Measurements from ENCODE around the gene DBI.

Gene DBI

DNA sequence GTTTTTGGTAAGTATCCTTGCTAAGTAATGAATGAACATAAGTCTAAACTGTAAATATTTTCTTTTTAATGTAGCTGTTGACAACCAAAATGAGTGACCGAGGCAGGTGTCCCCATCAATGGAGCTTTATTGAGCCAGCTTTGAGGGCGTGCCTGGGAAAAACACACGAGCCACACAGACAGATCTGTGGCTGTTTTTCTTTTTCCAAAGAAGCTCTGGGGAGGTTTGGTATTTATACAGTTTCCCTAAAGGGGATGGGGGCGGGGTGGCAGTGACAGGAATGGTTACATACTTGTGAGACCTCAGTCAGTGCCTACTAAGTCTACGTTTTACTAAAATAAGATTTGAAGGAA, 11.2 kb downstream of the DBI start:
- Histone ChIP-seq H3K4me1 (ENCODE audit: control insufficient read depth, insufficient read depth, low read length, poor library complexity, severe bottlenecking) (no peaks in the 10 kb centered on the region), H3K36me3 (ENCODE audit: control insufficient read depth, insufficient read depth, low read length) (peaks cover 12% of the 10 kb centered on the region), H3K9me3 (ENCODE audit: control insufficient read depth, low read length) (peaks cover 4% of the 10 kb centered on the region), H3K4me3 (ENCODE audit: extremely low read depth, insufficient read depth, low read length, poor library complexity, severe bottlenecking) (no peak overlapping the region), H3K27ac (ENCODE audit: low read depth, low read length, severe bottlenecking) (no peak overlapping the region)
- WGBS, 2 experiments (ENCODE audit: insufficient coverage in 2 of 2) = 73 to 85% methylated on average over 3 to 5 of the region's 5 CpGs

DNA sequence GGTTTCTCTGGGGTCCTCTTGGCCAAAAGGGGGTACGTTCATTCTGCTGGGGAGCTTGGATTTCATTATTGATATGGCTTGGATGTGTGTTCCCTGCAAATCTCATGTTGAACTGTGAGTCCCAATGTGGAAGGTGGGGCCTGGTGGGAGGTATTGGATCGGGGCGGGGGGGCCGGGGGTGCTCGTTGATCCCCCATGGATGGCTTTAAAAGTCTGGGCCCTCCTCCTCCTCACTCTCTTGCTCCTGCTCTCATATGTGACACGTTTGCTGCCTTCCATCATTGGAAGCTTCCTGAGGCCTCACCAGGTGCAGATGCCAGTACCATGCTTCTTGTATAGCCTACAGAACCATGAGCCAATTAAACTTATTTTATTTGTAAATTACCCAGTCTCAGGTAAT, 11.8 kb downstream of the DBI start:
- H3K4me3 ChIP-seq (ENCODE audit: extremely low read depth, insufficient read depth, low read length, poor library complexity, severe bottlenecking) = no peak overlapping the region
- WGBS, 2 experiments (ENCODE audit: insufficient coverage in 2 of 2) = 80 to 92% methylated on average over 2 to 3 of the region's 6 CpGs
- H3K4me1 ChIP-seq (ENCODE audit: control insufficient read depth, insufficient read depth, low read length, poor library complexity, severe bottlenecking) = no peaks in the 10 kb centered on the region

DNA sequence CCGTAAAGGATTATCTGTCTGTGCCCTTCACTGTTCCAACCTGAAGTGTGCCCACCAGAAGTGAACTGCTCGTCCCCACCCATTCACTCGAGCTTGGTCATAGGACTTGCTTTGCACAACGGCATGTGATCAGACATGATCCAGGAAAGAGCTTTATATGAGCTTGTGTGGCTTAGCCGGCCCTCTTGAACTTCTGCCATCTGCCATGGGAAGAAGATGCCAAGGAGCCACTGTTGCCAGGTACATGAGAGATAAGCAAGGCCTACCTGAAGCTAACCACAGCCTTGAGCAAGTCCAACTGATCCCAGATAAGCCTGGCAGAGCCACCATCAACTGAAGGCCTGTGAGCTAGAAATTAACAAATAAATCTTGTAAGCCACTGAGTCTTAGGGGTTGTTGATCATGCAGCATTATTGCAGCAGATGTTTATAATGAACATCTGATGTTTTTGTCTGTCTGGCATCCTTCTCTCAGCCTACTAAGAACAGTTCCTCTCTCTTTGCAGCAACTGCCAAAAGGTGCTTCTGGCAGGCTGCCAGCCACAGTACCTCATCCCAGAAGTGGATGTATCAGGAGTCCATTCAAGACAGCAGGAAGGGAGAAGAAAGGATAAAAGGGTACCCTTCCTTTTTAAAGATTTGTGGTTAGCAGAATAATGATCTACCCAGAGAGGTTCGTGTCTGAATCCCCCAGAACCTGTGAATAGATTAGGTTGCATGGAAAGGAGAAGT, 16.8 kb downstream of the DBI start:
- no peak overlapping the region for H3K27ac ChIP-seq (ENCODE audit: low read depth, low read length, severe bottlenecking)
- no peaks in the 10 kb centered on the region for H3K4me1 ChIP-seq (ENCODE audit: control insufficient read depth, insufficient read depth, low read length, poor library complexity, severe bottlenecking)
- WGBS, 2 experiments (ENCODE audit: insufficient coverage in 2 of 2) = 79 to 93% methylated on average over 6 of the region's 6 CpGs
- no peak overlapping the region for H3K4me3 ChIP-seq (ENCODE audit: extremely low read depth, insufficient read depth, low read length, poor library complexity, severe bottlenecking)
- H3K36me3 ChIP-seq (ENCODE audit: control insufficient read depth, insufficient read depth, low read length) = no peaks in the 10 kb centered on the region
- H3K9me3 ChIP-seq (ENCODE audit: control insufficient read depth, low read length) = no peaks in the 10 kb centered on the region

More for the DNA sequence above, 11.8 kb downstream of the DBI start:
- peaks cover under 1% of the 10 kb centered on the region for H3K9me3 ChIP-seq (ENCODE audit: control insufficient read depth, low read length)
- no peak overlapping the region for H3K27ac ChIP-seq (ENCODE audit: low read depth, low read length, severe bottlenecking)
- H3K36me3 ChIP-seq (ENCODE audit: control insufficient read depth, insufficient read depth, low read length) = peaks cover 6% of the 10 kb centered on the region

DNA sequence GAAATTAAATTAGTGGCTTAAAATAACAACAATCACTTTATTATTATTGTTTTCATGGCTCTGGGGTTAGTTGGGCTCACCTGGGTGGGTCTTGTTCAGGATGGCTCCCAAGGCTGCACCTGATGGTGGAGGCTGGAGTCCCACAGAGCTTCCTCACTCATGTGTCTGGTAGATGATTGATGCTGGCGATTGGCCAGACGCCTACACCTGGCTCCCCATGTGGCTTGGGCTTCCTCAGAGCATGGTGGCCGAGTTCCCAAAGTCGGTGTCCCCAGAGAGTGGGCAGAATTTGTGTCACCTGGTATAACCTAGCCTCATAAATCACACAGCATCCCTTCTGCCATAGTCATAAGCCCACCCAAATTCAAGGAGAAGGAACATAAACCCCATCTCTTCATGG, 18.2 kb downstream of the DBI start:
- 73 to 79% methylated on average over 3 to 4 of the region's 4 CpGs for WGBS, 2 experiments (ENCODE audit: insufficient coverage in 2 of 2)
- no peaks in the 10 kb centered on the region for H3K36me3 ChIP-seq (ENCODE audit: control insufficient read depth, insufficient read depth, low read length)
- H3K27ac ChIP-seq (ENCODE audit: low read depth, low read length, severe bottlenecking) = no peak overlapping the region
- no peaks in the 10 kb centered on the region for H3K9me3 ChIP-seq (ENCODE audit: control insufficient read depth, low read length)
- H3K4me1 ChIP-seq (ENCODE audit: control insufficient read depth, insufficient read depth, low read length, poor library complexity, severe bottlenecking) = no peaks in the 10 kb centered on the region
- H3K4me3 ChIP-seq (ENCODE audit: extremely low read depth, insufficient read depth, low read length, poor library complexity, severe bottlenecking) = no peak overlapping the region

DNA sequence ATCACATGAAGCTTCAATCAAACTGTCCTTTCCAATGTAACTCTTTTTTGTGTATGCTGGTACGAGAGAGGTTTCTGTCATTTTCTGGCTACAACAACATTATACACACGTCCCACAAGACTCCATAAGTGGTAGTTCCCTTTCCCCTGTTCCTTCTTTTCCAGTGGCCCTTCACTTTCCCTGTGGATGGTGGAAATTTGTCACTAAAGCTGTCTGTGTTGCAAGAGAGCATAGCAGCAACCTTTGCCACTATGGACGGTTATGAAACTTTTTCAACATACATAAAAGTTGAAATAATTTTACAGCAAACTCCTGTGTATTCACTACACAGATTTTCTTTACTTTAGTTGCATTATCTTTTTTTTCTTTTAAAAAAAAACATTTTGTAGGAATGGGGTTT, 18.7 kb downstream of the DBI start:
- Histone ChIP-seq H3K27ac (ENCODE audit: low read depth, low read length, severe bottlenecking) (no peak overlapping the region), H3K4me1 (ENCODE audit: control insufficient read depth, insufficient read depth, low read length, poor library complexity, severe bottlenecking) (no peaks in the 10 kb centered on the region), H3K36me3 (ENCODE audit: control insufficient read depth, insufficient read depth, low read length) (no peaks in the 10 kb centered on the region), H3K4me3 (ENCODE audit: extremely low read depth, insufficient read depth, low read length, poor library complexity, severe bottlenecking) (no peak overlapping the region), H3K9me3 (ENCODE audit: control insufficient read depth, low read length) (no peaks in the 10 kb centered on the region)
- WGBS, 2 experiments (ENCODE audit: insufficient coverage in 2 of 2) = no CpG with 5 or more reads among the region's 3 CpGs

DNA sequence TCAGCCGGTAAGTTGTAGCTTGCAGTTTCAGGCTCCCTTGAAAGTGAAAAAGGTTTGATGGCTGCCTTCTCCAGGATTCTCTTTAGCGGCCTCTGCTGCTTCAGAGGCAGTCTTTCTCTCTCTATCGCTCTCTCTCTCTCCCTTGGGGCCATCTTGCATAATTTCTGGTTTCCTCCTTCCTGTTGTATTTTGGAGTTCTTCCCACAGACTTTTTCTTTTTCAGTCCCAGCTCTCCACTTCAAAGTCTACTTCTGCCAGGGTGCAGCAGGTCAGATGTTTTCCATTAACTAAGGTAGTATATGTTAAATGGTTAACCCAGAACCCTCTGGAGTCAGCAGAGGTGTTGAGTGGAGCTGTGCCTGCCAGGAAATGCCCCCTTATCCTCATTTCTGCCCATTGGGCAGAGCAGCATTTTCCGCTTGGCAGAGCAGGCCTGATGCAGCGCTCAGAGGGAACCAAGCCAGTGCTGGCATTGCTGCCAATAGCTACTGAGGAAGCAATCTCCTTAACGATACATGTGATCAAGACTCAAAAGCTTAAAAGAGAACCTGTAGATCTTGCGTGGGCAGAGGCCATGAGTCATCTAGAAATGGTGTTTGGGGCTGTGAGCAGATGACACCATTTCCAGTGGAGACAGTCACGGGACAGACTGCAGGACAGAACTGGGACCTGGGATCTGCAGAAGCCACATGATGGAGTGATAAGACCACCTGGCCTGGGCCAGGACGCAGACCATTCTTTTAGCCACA, 20.8 kb downstream of the DBI start:
- WGBS, 2 experiments (ENCODE audit: insufficient coverage in 2 of 2) = 92 to 95% methylated on average over 5 to 9 of the region's 9 CpGs
- H3K9me3 ChIP-seq (ENCODE audit: control insufficient read depth, low read length) = no peaks in the 10 kb centered on the region
- H3K36me3 ChIP-seq (ENCODE audit: control insufficient read depth, insufficient read depth, low read length) = no peaks in the 10 kb centered on the region
- H3K4me1 ChIP-seq (ENCODE audit: control insufficient read depth, insufficient read depth, low read length, poor library complexity, severe bottlenecking) = no peaks in the 10 kb centered on the region
- no peak overlapping the region for H3K4me3 ChIP-seq (ENCODE audit: extremely low read depth, insufficient read depth, low read length, poor library complexity, severe bottlenecking)
- no peak overlapping the region for H3K27ac ChIP-seq (ENCODE audit: low read depth, low read length, severe bottlenecking)

DNA sequence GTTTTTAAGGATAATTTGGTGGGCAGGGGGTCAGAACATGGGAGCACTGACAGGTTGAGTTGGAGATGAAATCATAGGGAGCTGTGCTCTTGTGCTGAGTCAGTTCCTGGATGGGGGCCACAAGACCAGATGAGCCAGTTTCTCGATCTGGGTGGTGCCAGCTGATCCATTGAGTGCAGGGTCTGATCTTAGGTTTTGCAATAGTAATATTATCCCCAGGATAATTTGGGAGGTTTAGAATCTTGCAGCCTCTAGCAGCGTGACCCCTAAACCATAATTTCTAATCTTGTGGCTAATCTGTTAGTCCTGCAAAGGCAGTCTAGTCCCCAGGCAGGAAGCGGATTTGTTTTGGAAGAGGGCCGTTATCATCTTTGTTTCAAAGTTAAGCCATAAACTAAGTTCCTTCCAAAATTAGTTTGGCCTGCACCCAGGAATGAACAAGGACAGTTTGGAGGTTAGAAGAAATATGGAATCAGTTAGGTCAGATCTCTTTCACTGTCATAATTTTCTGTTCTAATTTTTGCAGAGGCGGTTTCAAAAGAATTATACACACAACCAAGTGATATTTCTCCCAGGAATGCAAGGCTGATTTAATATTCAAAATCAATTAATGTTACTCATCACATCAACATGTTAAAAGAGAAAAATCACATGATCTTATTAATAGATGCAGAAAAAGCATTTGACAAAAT, 23.0 kb downstream of the DBI start:
- H3K4me3 ChIP-seq (ENCODE audit: extremely low read depth, insufficient read depth, low read length, poor library complexity, severe bottlenecking) = no peak overlapping the region
- no peaks in the 10 kb centered on the region for H3K4me1 ChIP-seq (ENCODE audit: control insufficient read depth, insufficient read depth, low read length, poor library complexity, severe bottlenecking)
- WGBS, 2 experiments (ENCODE audit: insufficient coverage in 2 of 2) = 80 to 85% methylated on average over 4 of the region's 5 CpGs
- no peaks in the 10 kb centered on the region for H3K9me3 ChIP-seq (ENCODE audit: control insufficient read depth, low read length)
- no peaks in the 10 kb centered on the region for H3K36me3 ChIP-seq (ENCODE audit: control insufficient read depth, insufficient read depth, low read length)
- H3K27ac ChIP-seq (ENCODE audit: low read depth, low read length, severe bottlenecking) = no peak overlapping the region

DNA sequence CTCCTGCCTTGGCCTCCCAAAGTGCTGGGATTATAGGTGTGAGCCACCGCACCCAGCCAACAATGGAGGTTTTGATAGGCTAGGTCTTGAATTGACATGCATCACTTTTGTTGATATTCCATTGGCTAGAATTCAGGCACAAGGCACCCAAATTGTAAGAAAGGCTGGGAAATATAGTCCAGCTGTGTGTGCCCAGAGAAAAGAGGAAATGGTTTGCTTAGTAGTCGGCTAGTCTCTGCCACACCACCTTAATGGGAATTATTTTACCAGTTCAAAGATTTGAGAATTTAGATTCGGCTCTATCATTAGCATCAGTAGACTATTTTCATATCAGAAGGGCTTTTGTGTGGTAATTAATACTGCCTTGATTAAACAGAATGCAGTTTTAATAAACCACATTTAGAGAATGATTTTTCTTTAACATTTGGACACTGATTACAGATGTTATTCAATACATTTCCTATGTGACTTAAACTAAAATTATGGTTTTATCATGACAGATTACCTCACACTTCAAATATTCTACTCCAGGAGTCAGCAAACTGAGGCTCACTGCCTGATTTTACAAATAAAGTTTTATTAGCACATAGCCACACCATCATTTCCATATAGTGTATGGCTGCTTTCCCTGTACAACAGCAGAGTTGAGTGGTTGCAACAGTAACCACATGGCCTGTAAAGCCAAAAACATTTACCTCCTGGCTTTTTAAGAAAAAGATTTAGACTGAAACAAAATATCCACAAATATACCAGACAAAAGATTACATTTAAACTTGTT, 27.4 kb downstream of the DBI start:
- Histone ChIP-seq H3K27ac (ENCODE audit: low read depth, low read length, severe bottlenecking) (no peak overlapping the region), H3K4me1 (ENCODE audit: control insufficient read depth, insufficient read depth, low read length, poor library complexity, severe bottlenecking) (no peaks in the 10 kb centered on the region), H3K9me3 (ENCODE audit: control insufficient read depth, low read length) (no peaks in the 10 kb centered on the region), H3K36me3 (ENCODE audit: control insufficient read depth, insufficient read depth, low read length) (no peaks in the 10 kb centered on the region), H3K4me3 (ENCODE audit: extremely low read depth, insufficient read depth, low read length, poor library complexity, severe bottlenecking) (no peak overlapping the region)
- 82 to 83% methylated on average over 1 to 2 of the region's 3 CpGs for whole genome bisulfite sequencing, 2 experiments (ENCODE audit: insufficient coverage in 2 of 2)

DNA sequence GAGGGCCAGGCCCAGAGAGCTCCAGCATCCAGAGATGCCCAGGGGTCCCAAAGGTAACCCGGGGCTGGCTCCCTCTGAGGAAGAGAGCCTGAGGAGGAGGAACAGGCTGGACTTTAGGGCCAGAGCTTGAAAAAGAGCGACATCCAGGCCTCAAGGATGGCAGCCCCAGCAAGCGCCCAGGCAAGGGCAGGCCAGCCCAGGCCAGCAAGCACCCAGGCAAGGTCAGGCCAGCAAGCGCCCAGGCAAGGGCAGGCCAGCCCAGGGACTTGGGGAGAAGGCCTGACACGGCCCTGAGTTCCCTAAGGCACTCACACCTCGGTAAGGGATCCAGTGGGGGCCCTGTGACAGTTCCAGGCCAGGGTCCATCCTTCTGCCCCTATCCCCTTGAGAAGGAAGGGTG, 30.4 kb downstream of the DBI start:
- Histone ChIP-seq H3K4me3 (ENCODE audit: extremely low read depth, insufficient read depth, low read length, poor library complexity, severe bottlenecking) (no peak overlapping the region), H3K4me1 (ENCODE audit: control insufficient read depth, insufficient read depth, low read length, poor library complexity, severe bottlenecking) (no peaks in the 10 kb centered on the region), H3K27ac (ENCODE audit: low read depth, low read length, severe bottlenecking) (no peak overlapping the region), H3K36me3 (ENCODE audit: control insufficient read depth, insufficient read depth, low read length) (no peaks in the 10 kb centered on the region), H3K9me3 (ENCODE audit: control insufficient read depth, low read length) (no peaks in the 10 kb centered on the region)
- WGBS, 2 experiments (ENCODE audit: insufficient coverage in 2 of 2) = 74 to 83% methylated on average over 4 to 6 of the region's 6 CpGs

DNA sequence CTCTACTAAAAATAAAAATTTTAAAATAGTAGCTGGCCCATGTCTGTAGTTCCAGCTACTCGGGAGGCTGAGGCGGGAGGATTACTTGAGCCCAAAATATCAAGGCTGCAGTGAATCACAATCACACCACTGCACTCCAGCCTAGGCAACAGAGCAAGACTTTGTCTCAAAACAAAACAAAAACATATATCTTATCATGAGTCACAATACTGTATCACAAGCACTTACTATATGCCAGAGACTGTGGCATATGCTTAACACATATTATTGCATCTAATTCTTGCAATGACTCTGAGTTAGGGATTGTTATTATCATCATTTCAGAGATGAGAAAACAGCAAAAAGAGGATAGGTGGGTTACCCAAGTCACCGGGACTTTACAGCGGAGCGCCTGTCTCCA, 35.3 kb downstream of the DBI start:
- no peaks in the 10 kb centered on the region for H3K9me3 ChIP-seq (ENCODE audit: control insufficient read depth, low read length)
- 95 to 96% methylated on average over 5 of the region's 5 CpGs for WGBS, 2 experiments (ENCODE audit: insufficient coverage in 2 of 2)
- no peaks in the 10 kb centered on the region for H3K36me3 ChIP-seq (ENCODE audit: control insufficient read depth, insufficient read depth, low read length)
- no peaks in the 10 kb centered on the region for H3K4me1 ChIP-seq (ENCODE audit: control insufficient read depth, insufficient read depth, low read length, poor library complexity, severe bottlenecking)
- H3K4me3 ChIP-seq (ENCODE audit: extremely low read depth, insufficient read depth, low read length, poor library complexity, severe bottlenecking) = no peak overlapping the region
- H3K27ac ChIP-seq (ENCODE audit: low read depth, low read length, severe bottlenecking) = no peak overlapping the region
